Lung (tissue), 4 donors: ENCODE results near the gene KLK12. TPM values are rescaled to one million over a fixed set of nuclear protein-coding genes. Genes with fewer than 3 reads are reported as not detected.

Experiments
- polyA plus RNA-seq, 2 donors: library from polyadenylated mRNA; stranded (reverse); fragments of 200-250 nt; gene quantifications; one replicate each; pipeline ENCODE4 v1.2.1, GENCODE V29; 2013
- total RNA-seq, 2 donors: library from RNA; depleted of rRNA in 1 of 2; stranded (reverse); fragments of >200 nt in 1 of 2; gene quantifications; one replicate each; pipeline ENCODE4 v1.2.1, GENCODE V29; 2014 to 2021
- donor health status: Bipolar disorder and iron deficiency.
- donor health status: healthy.
- donor health status: DM: yes; HTN: yes; CAD: no.

KLK12 gene
- total and polyA plus RNA-seq, 4 donors: 1.9 to 14.4 (median 8.4) TPM

Other genes with a start within 250 kb of the KLK12 start
- gene ACP4, start 244.6 kb downstream of the KLK12 start, total RNA-seq: not detected
- gene ACP4, start 244.6 kb downstream of the KLK12 start, polyA plus RNA-seq: not detected
- under 1 TPM in 1 of 2 donors, not detected in 1; 0.92 TPM for gene KLK1, start 211.2 kb downstream of the KLK12 start, total RNA-seq
- gene KLK1, start 211.2 kb downstream of the KLK12 start, polyA plus RNA-seq: under 1 TPM; 0.25 to 0.83 TPM
- gene KLK15, start 201.4 kb downstream of the KLK12 start, total RNA-seq: not detected
- gene KLK15, start 201.4 kb downstream of the KLK12 start, polyA plus RNA-seq: not detected
- not detected for gene KLK3, start 180.1 kb downstream of the KLK12 start, total RNA-seq
- not detected for gene KLK3, start 180.1 kb downstream of the KLK12 start, polyA plus RNA-seq
- not detected for gene KLK2, start 161.6 kb downstream of the KLK12 start, total RNA-seq
- not detected for gene KLK2, start 161.6 kb downstream of the KLK12 start, polyA plus RNA-seq
- not detected for gene KLK4, start 123.6 kb downstream of the KLK12 start, total RNA-seq
- gene KLK4, start 123.6 kb downstream of the KLK12 start, polyA plus RNA-seq: under 1 TPM; 0.03 to 0.26 TPM
- gene KLK5, start 82.0 kb downstream of the KLK12 start, total RNA-seq: under 1 TPM in 1 of 2 donors, not detected in 1; 0.60 TPM
- under 1 TPM in 1 of 2 donors, not detected in 1; 0.06 TPM for gene KLK5, start 82.0 kb downstream of the KLK12 start, polyA plus RNA-seq
- gene KLK6, start 65.4 kb downstream of the KLK12 start, total RNA-seq: not detected
- gene KLK6, start 65.4 kb downstream of the KLK12 start, polyA plus RNA-seq: not detected
- under 1 TPM in 1 of 2 donors, not detected in 1; 0.31 TPM for gene KLK7, start 51.1 kb downstream of the KLK12 start, total RNA-seq
- gene KLK7, start 51.1 kb downstream of the KLK12 start, polyA plus RNA-seq: under 1 TPM; 0.05 to 0.14 TPM
- not detected for gene KLK8, start 33.4 kb downstream of the KLK12 start, total RNA-seq
- gene KLK8, start 33.4 kb downstream of the KLK12 start, polyA plus RNA-seq: under 1 TPM; 0.39 to 0.74 TPM
- gene KLK10, start 15.3 kb downstream of the KLK12 start, total RNA-seq: 10 to 100 TPM in 1 of 2 donors, 1 to 10 TPM in 1; 9.8 to 24.3 TPM
- 10 to 100 TPM; 15.5 to 34.2 TPM for gene KLK10, start 15.3 kb downstream of the KLK12 start, polyA plus RNA-seq
- gene KLK11, start 8.4 kb downstream of the KLK12 start, total RNA-seq: 10 to 100 TPM; 14.1 to 38.6 TPM
- 10 to 100 TPM; 15.3 to 23.6 TPM for gene KLK11, start 8.4 kb downstream of the KLK12 start, polyA plus RNA-seq
- gene KLK13, start 30.1 kb upstream of the KLK12 start, total RNA-seq: 1 to 10 TPM in 1 of 2 donors, under 1 TPM in 1; 0.65 to 9.3 TPM
- gene KLK13, start 30.1 kb upstream of the KLK12 start, polyA plus RNA-seq: 1 to 10 TPM; 1.7 to 4.5 TPM
- gene KLK14, start 47.9 kb upstream of the KLK12 start, total RNA-seq: 1 to 10 TPM in 1 of 2 donors, under 1 TPM in 1; 0.46 to 3.9 TPM
- 1 to 10 TPM in 1 of 2 donors, under 1 TPM in 1; 0.49 to 1.3 TPM for gene KLK14, start 47.9 kb upstream of the KLK12 start, polyA plus RNA-seq
- gene CTU1, start 73.4 kb upstream of the KLK12 start, total RNA-seq: 1 to 10 TPM; 3.2 to 9.8 TPM
- 1 to 10 TPM; 2.5 to 4.4 TPM for gene CTU1, start 73.4 kb upstream of the KLK12 start, polyA plus RNA-seq
- gene SIGLEC9, start 89.9 kb upstream of the KLK12 start, total RNA-seq: 10 to 100 TPM in 1 of 2 donors, 1 to 10 TPM in 1; 4.5 to 25.7 TPM
- gene SIGLEC9, start 89.9 kb upstream of the KLK12 start, polyA plus RNA-seq: 10 to 100 TPM in 1 of 2 donors, 1 to 10 TPM in 1; 4.3 to 57.0 TPM
- gene SIGLEC7, start 107.3 kb upstream of the KLK12 start, total RNA-seq: 10 to 100 TPM in 1 of 2 donors, 1 to 10 TPM in 1; 6.3 to 13.4 TPM
- 10 to 100 TPM in 1 of 2 donors, 1 to 10 TPM in 1; 2.1 to 29.3 TPM for gene SIGLEC7, start 107.3 kb upstream of the KLK12 start, polyA plus RNA-seq
- gene CD33, start 190.1 kb upstream of the KLK12 start, total RNA-seq: 10 to 100 TPM in 1 of 2 donors, 1 to 10 TPM in 1; 7.0 to 20.2 TPM
- 10 to 100 TPM; 13.4 to 40.2 TPM for gene CD33, start 190.1 kb upstream of the KLK12 start, polyA plus RNA-seq
- gene SIGLECL1, start 216.1 kb upstream of the KLK12 start, total RNA-seq: not detected
- gene SIGLECL1, start 216.1 kb upstream of the KLK12 start, polyA plus RNA-seq: under 1 TPM in 1 of 2 donors, not detected in 1; 0.03 TPM